Keratinocyte (primary cell): ENCODE data around the gene GM2A.

ENCODE experiments used
- CTCF ChIP-seq, 3 experiments: IDR thresholded peaks in 1 of 3; conservative IDR thresholded peaks in 1 of 3; optimal IDR thresholded peaks in 1 of 3; 2 replicates in 2 of 3; 3 replicates in 1 of 3; pipeline versions ENCODE3 to v1.5.1; 2011; ENCODE audit warnings: low read length in 3 of 3, mild to moderate bottlenecking in 3 of 3, moderate library complexity in 2 of 3, control low read depth in 1 of 3, inconsistent platforms in 1 of 3; ENCODE audit not compliant: insufficient read depth in 2 of 3; ENCODE audit errors: extremely low read depth in 1 of 3
- EZH2 ChIP-seq: IDR thresholded peaks from one replicate; pipeline ENCODE4 v1.6.1; 2012; ENCODE audit warnings: inconsistent platforms, mild to moderate bottlenecking, low read length, moderate library complexity

GRCh38 chr5:151216781-151217180 is 36.2 kb upstream of the GM2A start:
- TF ChIP-seq CTCF (optimal IDR thresholded peaks at IDR 0.05 in 1 of 3, IDR thresholded peaks at IDR 0.05 in 1 of 3, conservative IDR thresholded peaks at IDR 0.05 in 1 of 3; ENCODE audit: extremely low read depth in 1 of 3, insufficient read depth in 2 of 3, low read length in 3 of 3) (no peak), EZH2 (no peak)
